Measurements from ENCODE around the gene ZNF277.

Gene ZNF277

DNA sequence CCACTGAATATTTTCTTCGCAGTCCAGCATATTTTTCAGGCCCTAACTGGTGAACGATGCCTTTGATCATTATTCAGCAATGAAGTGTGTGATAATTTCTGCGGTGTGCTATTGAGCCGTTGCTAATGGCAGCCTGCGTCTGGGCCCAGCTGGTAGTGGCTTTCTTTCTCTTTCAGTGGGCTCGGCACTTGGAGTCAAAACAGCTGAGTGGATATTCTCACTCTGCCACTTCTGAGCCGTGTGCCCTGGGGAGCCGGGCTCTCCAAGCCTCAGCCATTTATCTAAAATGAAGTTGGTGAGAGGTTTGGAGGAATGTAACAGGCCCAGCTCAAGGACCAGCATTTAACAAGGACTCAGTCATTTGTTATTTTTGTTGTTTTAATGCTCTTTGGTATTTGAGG, 156.2 kb downstream of the ZNF277 start:
- DNase-seq (ENCODE audit: low read depth) = no peak
- H3K4me3 ChIP-seq (ENCODE audit: control insufficient read depth, low read depth, low read length) = no peak overlapping the region

DNA sequence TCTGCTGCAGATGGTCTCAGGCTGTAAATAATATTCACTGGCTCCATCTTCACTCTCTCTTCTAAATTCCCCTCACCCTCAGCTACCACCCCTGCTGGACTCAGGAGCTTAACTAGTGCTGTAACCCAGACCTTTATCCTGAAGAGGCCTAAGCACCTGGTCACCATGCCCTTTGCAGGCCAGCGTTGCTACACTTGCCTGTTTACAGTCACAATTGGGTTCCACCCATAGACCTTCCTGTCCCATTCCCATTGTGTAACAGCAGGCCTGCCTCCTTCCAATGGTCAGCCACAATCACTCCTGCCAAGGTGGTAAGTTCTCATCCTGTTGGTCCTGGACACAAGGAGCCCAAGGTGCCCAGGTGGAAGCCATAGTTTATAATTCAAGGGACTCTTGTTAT, 157.9 kb downstream of the ZNF277 start:
- DNase-seq (ENCODE audit: low read depth) = no peak
- no peak for TF ChIP-seq CTCF (IDR thresholded peaks at IDR 0.05; ENCODE audit: control insufficient read depth, insufficient read depth, low read depth, low read length, missing control alignments)
- H3K4me3 ChIP-seq (ENCODE audit: control insufficient read depth, low read depth, low read length) = no peak overlapping the region

More for the DNA sequence above, 156.2 kb downstream of the ZNF277 start:
- TF ChIP-seq CTCF (IDR thresholded peaks at IDR 0.05; ENCODE audit: control insufficient read depth, insufficient read depth, low read depth, low read length, missing control alignments) = no peak

- no peak for TF ChIP-seq CTCF (IDR thresholded peaks at IDR 0.05; ENCODE audit: control insufficient read depth, insufficient read depth, low read depth, low read length, missing control alignments)
- H3K4me3 ChIP-seq (ENCODE audit: control insufficient read depth, low read depth, low read length) = no peak overlapping the region
- DNase-seq (ENCODE audit: low read depth) = no peak
Measured at GRCh38 chr7:112365551-112365950, 159.1 kb downstream of the ZNF277 start.

DNA sequence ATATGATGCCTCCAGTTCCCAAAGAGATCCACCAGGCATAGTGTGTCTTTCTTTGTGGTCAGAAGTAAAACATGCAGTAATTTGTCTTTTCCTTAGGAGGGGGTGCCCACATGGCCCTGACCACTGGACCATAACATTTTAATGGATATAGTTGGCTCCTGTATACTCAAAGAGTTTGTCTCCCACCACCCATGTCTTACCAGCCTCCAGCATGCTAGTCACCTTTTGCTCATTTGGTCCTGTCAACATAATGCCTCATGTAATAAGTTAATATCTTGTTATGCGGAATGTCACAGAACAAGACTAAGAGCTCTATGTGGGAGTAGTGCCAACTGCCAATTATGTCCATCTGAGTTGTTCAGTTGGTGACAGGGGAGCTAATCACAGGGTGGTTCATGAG, 160.4 kb downstream of the ZNF277 start:
- no peak for DNase-seq (ENCODE audit: low read depth)
- no peak overlapping the region for H3K4me3 ChIP-seq (ENCODE audit: control insufficient read depth, low read depth, low read length)
- no peak for TF ChIP-seq CTCF (IDR thresholded peaks at IDR 0.05; ENCODE audit: control insufficient read depth, insufficient read depth, low read depth, low read length, missing control alignments)

- DNase-seq (ENCODE audit: low read depth) = no peak
- no peak overlapping the region for H3K4me3 ChIP-seq (ENCODE audit: control insufficient read depth, low read depth, low read length)
- TF ChIP-seq CTCF (IDR thresholded peaks at IDR 0.05; ENCODE audit: control insufficient read depth, insufficient read depth, low read depth, low read length, missing control alignments) = no peak
Measured at GRCh38 chr7:112370436-112370835, 163.9 kb downstream of the ZNF277 start.

GRCh38 chr7:112371701-112372100, 165.2 kb downstream of the ZNF277 start:
- DNase-seq (ENCODE audit: low read depth) = no peak
- TF ChIP-seq CTCF (IDR thresholded peaks at IDR 0.05; ENCODE audit: control insufficient read depth, insufficient read depth, low read depth, low read length, missing control alignments) = no peak
- no peak overlapping the region for H3K4me3 ChIP-seq (ENCODE audit: control insufficient read depth, low read depth, low read length)

- DNase-seq (ENCODE audit: low read depth) = no peak
- TF ChIP-seq CTCF (IDR thresholded peaks at IDR 0.05; ENCODE audit: control insufficient read depth, insufficient read depth, low read depth, low read length, missing control alignments) = no peak
- no peak overlapping the region for H3K4me3 ChIP-seq (ENCODE audit: control insufficient read depth, low read depth, low read length)
Measured at GRCh38 chr7:112372101-112372500, 165.6 kb downstream of the ZNF277 start.

Measured in AG09309 (cell line).